SK-MEL-5 (cell line): ENCODE measurements around the gene SCNN1A. TPM values are rescaled to one million over a fixed set of nuclear protein-coding genes. Genes with fewer than 3 reads are reported as not detected.
A peak's percentile ranks its signal among the peaks of the same experiment; 100 is the strongest.

Experiments
- DNase-seq: peaks from one replicate; pipeline ENCODE4 v3.0.0-alpha.2; 2016; ENCODE audit warnings: low read depth, low spot score
- in situ Hi-C: cut with HindIII; loops from 2 replicates; pipeline ENCODE4 v1.10.0; 2016; ENCODE audit warnings: low sequenced_read_pairs, high pct_unique_total_duplicates, low pct_unique_long_range_greater_than_20kb
- total RNA-seq: library from RNA; depleted of rRNA; stranded (reverse); fragments of >200 nt; shearing (Covaris generic); gene quantifications from 2 replicates; pipeline ENCODE4 v1.2.3, GENCODE V29; 2014

SCNN1A gene
- total RNA-seq, 1 experiment from 2014 or later = not detected

GRCh38 chr12:6315704-6316597 lies 59.4 kb downstream of the SCNN1A start:
- no peak for DNase-seq
- in situ Hi-C loops = no loop called here

GRCh38 chr12:6315184-6315583 lies 60.2 kb downstream of the SCNN1A start:
- in situ Hi-C loops = no loop called here
- DNase-seq = no peak

- no peak for DNase-seq
- in situ Hi-C loops = no loop called here
Measured at GRCh38 chr12:6314776-6315175, 60.6 kb downstream of the SCNN1A start.

- in situ Hi-C loops = no loop called here
- DNase-seq = no peak
Measured at GRCh38 chr12:6313326-6313940, 61.9 kb downstream of the SCNN1A start.

- no peak for DNase-seq
Measured at GRCh38 chr12:6312529-6313325, 62.6 kb downstream of the SCNN1A start.

GRCh38 chr12:6311822-6312528 lies 63.4 kb downstream of the SCNN1A start:
- no peak for DNase-seq
- in situ Hi-C loops = no loop called here

More at GRCh38 chr12:6312529-6313325, 62.6 kb downstream of the SCNN1A start:
- in situ Hi-C loops = no loop called here

- in situ Hi-C loops = no loop called here
- no peak for DNase-seq
Measured at GRCh38 chr12:6310771-6311610, 64.4 kb downstream of the SCNN1A start.

GRCh38 chr12:6307529-6307928 lies 67.8 kb downstream of the SCNN1A start:
- no peak for DNase-seq
- in situ Hi-C loops = no loop called here

- peak; percentile 30 for DNase-seq
- in situ Hi-C loops = no loop called here
Measured at GRCh38 chr12:6306599-6307220, 68.7 kb downstream of the SCNN1A start.

GRCh38 chr12:6306151-6306550 lies 69.2 kb downstream of the SCNN1A start:
- in situ Hi-C loops = no loop called here

GRCh38 chr12:6303071-6303470 lies 72.3 kb downstream of the SCNN1A start:
- DNase-seq = no peak
- in situ Hi-C loops = no loop called here

More at GRCh38 chr12:6306151-6306550, 69.2 kb downstream of the SCNN1A start:
- DNase-seq = no peak

GRCh38 chr12:6302621-6303020 lies 72.7 kb downstream of the SCNN1A start:
- DNase-seq = no peak
- in situ Hi-C loops = no loop called here

GRCh38 chr12:6301721-6302120 lies 73.6 kb downstream of the SCNN1A start:
- in situ Hi-C loops = no loop called here
- peak; percentile 37 for DNase-seq

- no peak for DNase-seq
- in situ Hi-C loops = no loop called here
Measured at GRCh38 chr12:6297170-6297569, 78.2 kb downstream of the SCNN1A start.
